ENCODE measurements around the gene CAMKK2. TPM values are rescaled to one million over a fixed set of nuclear protein-coding genes. Genes with fewer than 3 reads are reported as not detected.

The CAMKK2 gene
- total RNA-seq, 2 experiments from 2014 or later = 21.1 to 27.6 TPM

DNA sequence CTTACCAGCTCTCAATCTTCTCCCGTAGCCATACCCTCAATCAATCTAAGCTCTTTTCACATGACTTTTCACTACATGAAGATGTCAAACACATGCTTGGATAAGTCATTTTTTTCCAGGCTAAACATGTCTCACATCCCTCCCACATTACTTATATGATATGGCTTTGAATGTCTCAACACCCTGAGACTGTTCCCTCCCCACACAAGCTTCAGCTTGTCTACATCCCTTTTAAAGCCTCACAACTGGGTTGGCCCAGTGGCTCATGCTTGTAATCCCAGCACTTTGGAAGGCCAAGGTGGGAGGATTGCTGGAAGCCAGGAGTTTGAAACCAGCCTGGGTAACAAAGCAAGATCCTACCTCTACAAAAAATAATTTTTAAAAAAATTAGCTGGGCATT is 37.2 kb upstream of the CAMKK2 start:
- Histone ChIP-seq H2AFZ (ENCODE audit: low read length) (no peak overlapping the region), H3K36me3 (ENCODE audit: insufficient read depth, low read length) (peaks cover 96% of the 10 kb centered on the region), H3K9me2 (ENCODE audit: insufficient read depth, low read length) (no peaks in the 10 kb centered on the region), H3K4me2 (ENCODE audit: low read length) (no peak overlapping the region), H3K27ac (ENCODE audit: low read depth, low read length, poor library complexity, severe bottlenecking) (no peak overlapping the region), H3K9me3 (ENCODE audit: low read length) (no peaks in the 10 kb centered on the region), H3K79me2 (ENCODE audit: insufficient read depth, low read depth, low read length) (no peaks in the 10 kb centered on the region), H3K4me3 (ENCODE audit: low read depth, low read length, poor library complexity, severe bottlenecking) (no peak overlapping the region), H3K4me1 (ENCODE audit: insufficient read depth, low read length, poor library complexity, severe bottlenecking) (no peaks in the 10 kb centered on the region), H4K20me1 (ENCODE audit: insufficient read depth, low read length) (no peaks in the 10 kb centered on the region)
- no peak for DNase-seq (ENCODE audit: low spot score)
- intact Hi-C loops (cut with micrococcal nuclease; ENCODE audit: unreplicated experiment) = loop anchor here (1.0 kb wide), 1 partner anchor 110 kb away; no protein-coding TSS in a partner anchor
- CTCF ChIA-PET (ENCODE audit: unreplicated experiment) = interaction anchor here (0.9 kb wide), 1 partner anchor 109 kb away, joined by 4 read pairs; no protein-coding TSS in a partner anchor
- BruUV-seq (replicated peaks) = no TSS peak
- TF ChIP-seq EZH2phosphoT487 (IDR thresholded peaks at IDR 0.05; ENCODE audit: borderline replicate concordance, low read depth, low read length) = no peak
- TF ChIP-seq, protein P1, sequence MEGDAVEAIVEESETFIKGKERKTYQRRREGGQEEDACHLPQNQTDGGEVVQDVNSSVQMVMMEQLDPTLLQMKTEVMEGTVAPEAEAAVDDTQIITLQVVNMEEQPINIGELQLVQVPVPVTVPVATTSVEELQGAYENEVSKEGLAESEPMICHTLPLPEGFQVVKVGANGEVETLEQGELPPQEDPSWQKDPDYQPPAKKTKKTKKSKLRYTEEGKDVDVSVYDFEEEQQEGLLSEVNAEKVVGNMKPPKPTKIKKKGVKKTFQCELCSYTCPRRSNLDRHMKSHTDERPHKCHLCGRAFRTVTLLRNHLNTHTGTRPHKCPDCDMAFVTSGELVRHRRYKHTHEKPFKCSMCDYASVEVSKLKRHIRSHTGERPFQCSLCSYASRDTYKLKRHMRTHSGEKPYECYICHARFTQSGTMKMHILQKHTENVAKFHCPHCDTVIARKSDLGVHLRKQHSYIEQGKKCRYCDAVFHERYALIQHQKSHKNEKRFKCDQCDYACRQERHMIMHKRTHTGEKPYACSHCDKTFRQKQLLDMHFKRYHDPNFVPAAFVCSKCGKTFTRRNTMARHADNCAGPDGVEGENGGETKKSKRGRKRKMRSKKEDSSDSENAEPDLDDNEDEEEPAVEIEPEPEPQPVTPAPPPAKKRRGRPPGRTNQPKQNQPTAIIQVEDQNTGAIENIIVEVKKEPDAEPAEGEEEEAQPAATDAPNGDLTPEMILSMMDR (conservative IDR thresholded peaks at IDR 0.05; ENCODE audit: low read length) = no peak
- POLR2A ChIA-PET = no interaction called here

DNA sequence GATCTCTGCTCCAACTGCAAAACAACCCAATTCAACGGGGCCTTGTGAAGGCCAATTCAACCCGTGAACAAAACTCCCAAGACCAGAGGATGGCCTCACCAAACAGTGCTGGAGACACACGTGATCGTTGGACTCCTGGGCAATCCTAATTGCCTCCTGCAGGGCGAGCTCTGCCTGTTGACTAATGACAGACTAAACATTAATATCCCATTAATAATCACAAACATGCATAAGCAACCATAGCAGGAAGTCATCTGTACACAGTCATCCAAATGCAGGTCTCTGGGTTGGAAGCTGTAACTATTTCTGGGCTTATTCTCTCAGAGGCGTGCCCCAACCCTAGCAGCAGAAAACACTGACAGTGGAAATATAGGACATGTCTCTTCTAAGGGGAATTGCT is 34.7 kb upstream of the CAMKK2 start:
- Histone ChIP-seq H4K20me1 (ENCODE audit: insufficient read depth, low read length) (no peaks in the 10 kb centered on the region), H3K4me3 (ENCODE audit: low read depth, low read length, poor library complexity, severe bottlenecking) (no peak overlapping the region), H3K4me2 (ENCODE audit: low read length) (no peak overlapping the region), H3K9me2 (ENCODE audit: insufficient read depth, low read length) (no peaks in the 10 kb centered on the region), H3K9me3 (ENCODE audit: low read length) (no peaks in the 10 kb centered on the region), H2AFZ (ENCODE audit: low read length) (no peak overlapping the region), H3K27ac (ENCODE audit: low read depth, low read length, poor library complexity, severe bottlenecking) (no peak overlapping the region), H3K36me3 (ENCODE audit: insufficient read depth, low read length) (peaks cover 99% of the 10 kb centered on the region), H3K4me1 (ENCODE audit: insufficient read depth, low read length, poor library complexity, severe bottlenecking) (no peaks in the 10 kb centered on the region), H3K79me2 (ENCODE audit: insufficient read depth, low read depth, low read length) (no peaks in the 10 kb centered on the region)
- POLR2A ChIA-PET = interaction anchor here (0.6 to 1.7 kb wide), 2 partner anchors 13 to 20 kb away, joined by 3 to 4 read pairs; partner anchors contain the start of gene ANAPC5
- BruUV-seq (replicated peaks) = no TSS peak
- TF ChIP-seq EZH2phosphoT487 (IDR thresholded peaks at IDR 0.05; ENCODE audit: borderline replicate concordance, low read depth, low read length) = no peak
- TF ChIP-seq, protein P1 (conservative IDR thresholded peaks at IDR 0.05; ENCODE audit: low read length) = no peak
- CTCF ChIA-PET (ENCODE audit: unreplicated experiment) = no interaction called here
- intact Hi-C loops (cut with micrococcal nuclease; ENCODE audit: unreplicated experiment) = no loop called here
- no peak for DNase-seq (ENCODE audit: low spot score)

DNA sequence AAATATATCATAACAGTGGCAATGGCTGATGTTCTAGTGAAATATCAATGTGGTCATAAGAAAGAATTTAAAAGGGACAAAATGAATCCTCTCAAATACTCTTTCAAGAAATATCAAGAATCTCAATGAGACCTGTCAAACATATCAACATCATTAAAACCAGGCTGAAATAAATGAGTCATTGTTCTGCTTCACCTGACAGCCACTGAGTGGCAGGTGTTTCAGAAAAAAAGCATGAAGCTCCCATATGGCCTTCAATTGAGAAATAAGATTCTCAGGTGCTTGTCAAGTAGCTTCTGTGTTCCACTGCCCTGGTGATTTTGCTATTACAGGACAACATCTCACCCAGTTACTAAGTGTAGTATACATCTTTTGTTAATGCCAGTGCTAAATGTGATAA is 34.2 kb upstream of the CAMKK2 start:
- intact Hi-C loops (cut with micrococcal nuclease; ENCODE audit: unreplicated experiment) = no loop called here
- DNase-seq (ENCODE audit: low spot score) = no peak
- POLR2A ChIA-PET = interaction anchor here (0.6 to 1.7 kb wide), 3 partner anchors 14 to 33 kb away, joined by 3 to 5 read pairs (median 4); partner anchors contain the start of gene ANAPC5
- Histone ChIP-seq H3K4me2 (ENCODE audit: low read length) (no peak overlapping the region), H3K4me1 (ENCODE audit: insufficient read depth, low read length, poor library complexity, severe bottlenecking) (no peaks in the 10 kb centered on the region), H3K27ac (ENCODE audit: low read depth, low read length, poor library complexity, severe bottlenecking) (no peak overlapping the region), H3K79me2 (ENCODE audit: insufficient read depth, low read depth, low read length) (no peaks in the 10 kb centered on the region), H4K20me1 (ENCODE audit: insufficient read depth, low read length) (no peaks in the 10 kb centered on the region), H3K4me3 (ENCODE audit: low read depth, low read length, poor library complexity, severe bottlenecking) (no peak overlapping the region), H3K36me3 (ENCODE audit: insufficient read depth, low read length) (peaks cover 99% of the 10 kb centered on the region), H3K9me3 (ENCODE audit: low read length) (no peaks in the 10 kb centered on the region), H2AFZ (ENCODE audit: low read length) (no peak overlapping the region), H3K9me2 (ENCODE audit: insufficient read depth, low read length) (no peaks in the 10 kb centered on the region)
- no TSS peak for BruUV-seq (replicated peaks)
- CTCF ChIA-PET (ENCODE audit: unreplicated experiment) = no interaction called here
- TF ChIP-seq, protein P1 (conservative IDR thresholded peaks at IDR 0.05; ENCODE audit: low read length) = no peak
- TF ChIP-seq EZH2phosphoT487 (IDR thresholded peaks at IDR 0.05; ENCODE audit: borderline replicate concordance, low read depth, low read length) = no peak
